ENCODE measurements around the gene LGALS7B. TPM values are rescaled to one million over a fixed set of nuclear protein-coding genes. Genes with fewer than 3 reads are reported as not detected.

Gene LGALS7B
- total and polyA plus RNA-seq, 2 of the 4 experiments (the other 2 are of a cell fraction) = not detected

- H3K18ac ChIP-seq (ENCODE audit: low read depth, low read length) = no peak overlapping the region
- H3K4me2 ChIP-seq (ENCODE audit: low read depth, low read length) = no peak overlapping the region
- H4K20me1 ChIP-seq (ENCODE audit: insufficient read depth, low read length) = peaks cover 3% of the 10 kb centered on the region
- no peak overlapping the region for H3K14ac ChIP-seq (replicated peaks; ENCODE audit: low read depth, low read length)
- no peak overlapping the region for H2AK9ac ChIP-seq (replicated peaks; ENCODE audit: low read depth, low read length, poor library complexity)
- TF ChIP-seq POLR2A (IDR thresholded peaks at IDR 0.05; ENCODE audit: low read depth, low read length) = no peak
- no peak for TF ChIP-seq USF2 (IDR thresholded peaks at IDR 0.05; ENCODE audit: low read depth, low read length)
- TF ChIP-seq NFE2L2 (IDR thresholded peaks at IDR 0.05; ENCODE audit: low read depth, low read length) = no peak
- TF ChIP-seq MAFK (IDR thresholded peaks at IDR 0.05; ENCODE audit: low read depth, low read length) = no peak
- no peak for TF ChIP-seq RFX5 (IDR thresholded peaks at IDR 0.05; ENCODE audit: low read depth, low read length)
- TF ChIP-seq CEBPB (IDR thresholded peaks at IDR 0.05; ENCODE audit: low read depth, low read length) = no peak
- no peak for TF ChIP-seq FOS (IDR thresholded peaks at IDR 0.05; ENCODE audit: low read depth, low read length)
- TF ChIP-seq RAD21 (IDR thresholded peaks at IDR 0.05; ENCODE audit: low read length) = no peak
- TF ChIP-seq RCOR1 (IDR thresholded peaks at IDR 0.05; ENCODE audit: insufficient replicate concordance, low read length) = no peak
- no peak for TF ChIP-seq BHLHE40 (IDR thresholded peaks at IDR 0.05; ENCODE audit: low read depth, low read length)
- no peak for TF ChIP-seq SMC3 (IDR thresholded peaks at IDR 0.05; ENCODE audit: low read depth, low read length)
- TF ChIP-seq CHD1 (IDR thresholded peaks at IDR 0.05; ENCODE audit: low read depth, low read length) = no peak
- no peak for TF ChIP-seq MXI1 (IDR thresholded peaks at IDR 0.05; ENCODE audit: borderline replicate concordance, low read depth, low read length)
- no peak for TF ChIP-seq CTCF (conservative IDR thresholded peaks at IDR 0.05; ENCODE audit: low read depth, low read length)
- no peak for TF ChIP-seq MAZ (IDR thresholded peaks at IDR 0.05; ENCODE audit: borderline replicate concordance, low read depth, low read length)
- no peak for TF ChIP-seq ELK1 (IDR thresholded peaks at IDR 0.05; ENCODE audit: borderline replicate concordance, low read depth, low read length)
- no peak for ATAC-seq (ENCODE audit: low read depth)
- no peaks in the 10 kb centered on the region for H3K36me3 ChIP-seq (ENCODE audit: control insufficient read depth, insufficient read depth, low read length)
- no peak overlapping the region for H4K8ac ChIP-seq (ENCODE audit: low read depth in 2 of 2, low read length in 2 of 2)
- no peak overlapping the region for H2BK20ac ChIP-seq (ENCODE audit: low read depth, low read length)
- CTCF ChIA-PET = no interaction called here
- H2AK5ac ChIP-seq (ENCODE audit: low read depth, low read length) = no peak overlapping the region
- peaks cover 2% of the 10 kb centered on the region for H3K4me1 ChIP-seq (ENCODE audit: control insufficient read depth, insufficient read depth, low read length)
- no peaks in the 10 kb centered on the region for H3K79me1 ChIP-seq (ENCODE audit: low read depth in 1 of 2, low read length in 2 of 2)
- dilution Hi-C loops (cut with HindIII; ENCODE audit: low sequenced_read_pairs, unreplicated experiment) (no loop called here), in situ Hi-C loops (cut with MboI; ENCODE audit: low sequenced_read_pairs) (loop anchor here (25.0 kb wide), 1 partner anchor 172 kb away; the partner anchor contains the start of gene CCER2), intact Hi-C loops (cut with micrococcal nuclease) (no loop called here)
- H2BK5ac ChIP-seq (ENCODE audit: low read depth, low read length, poor library complexity, severe bottlenecking) = no peak overlapping the region
- no TSS peak for BruUV-seq (replicated peaks)
- H3K23ac ChIP-seq (ENCODE audit: low read depth, low read length) = no peak overlapping the region
- no peak overlapping the region for H3K4me3 ChIP-seq (ENCODE audit: insufficient read depth, low read depth, low read length)
- H3K27me3 ChIP-seq (ENCODE audit: control insufficient read depth, insufficient read depth, low read length) = no peaks in the 10 kb centered on the region; the same call in 1 of the 2 replicates
- no peak overlapping the region for H2BK15ac ChIP-seq (ENCODE audit: low read depth, low read length)
- no peak for DNase-seq
- WGBS, 2 experiments (ENCODE audit: extremely low coverage in 2 of 2, insufficient read length in 1 of 2) = 90% methylated on average over 7 of the region's 9 CpGs; no CpG with 5 or more reads in 1 of the 2 experiments
- H4K91ac ChIP-seq (ENCODE audit: insufficient read depth, low read depth, low read length) = no peak overlapping the region
- H3K56ac ChIP-seq (ENCODE audit: extremely low read depth, insufficient read depth, low read length) = no peak overlapping the region
- POLR2A ChIA-PET (ENCODE audit: unreplicated experiment) = no interaction called here
- no peak overlapping the region for H2AFZ ChIP-seq (replicated peaks; ENCODE audit: low read length, poor library complexity)
- no peaks in the 10 kb centered on the region for H3K9me3 ChIP-seq (ENCODE audit: control insufficient read depth, insufficient read depth, low read length)
- no peaks in the 10 kb centered on the region for H3K9me1 ChIP-seq (ENCODE audit: insufficient read depth, low read length)
- no peak overlapping the region for H3K4ac ChIP-seq (ENCODE audit: low read depth, low read length)
- H4K5ac ChIP-seq (ENCODE audit: low read depth, low read length) = no peak overlapping the region
- H3K9ac ChIP-seq (ENCODE audit: low read depth, low read length) = no peak overlapping the region
- no peak overlapping the region for H2BK120ac ChIP-seq (ENCODE audit: low read depth, low read length)
- no peak overlapping the region for H3K27ac ChIP-seq (ENCODE audit: insufficient read depth, low read length)
These were observed 48.8 kb upstream of the LGALS7B start for GRCh38 chr19:38740257-38740592.
